Neural cell (in vitro differentiated cells): Measurements from ENCODE around the gene TEKT5. TPM values are rescaled to one million over a fixed set of nuclear protein-coding genes. Genes with fewer than 3 reads are reported as not detected.

Experiments used
- H2AFZ ChIP-seq: fragments of 200-600, 300-800 bp; sonication (generic), shearing (Covaris generic); 2 replicates; pipeline ENCODE4 v1.6.0; 2014; ENCODE audit warnings: low read depth, mild to moderate bottlenecking, antibody characterized with exemption, low read length, moderate library complexity
- H3F3A ChIP-seq: fragments of 200-600 bp; shearing (Covaris generic); 2 replicates; pipeline ENCODE4 v1.6.1; 2016; ENCODE audit warnings: mild to moderate bottlenecking, moderate library complexity, mixed read lengths, antibody characterized with exemption, low read length; ENCODE audit not compliant: insufficient read depth, poor library complexity, severe bottlenecking
- H3K27ac ChIP-seq: fragments of 200-600, 300-800 bp; sonication (generic), shearing (Covaris generic); 2 replicates; pipeline ENCODE4 v1.5.1; 2014; ENCODE audit warnings: mild to moderate bottlenecking, low read length, moderate library complexity
- H3K27me3 ChIP-seq: fragments of 300-800, 200-600 bp; sonication (generic), shearing (Covaris generic); 2 replicates; pipeline ENCODE4 v1.6.0; 2014; ENCODE audit warnings: mild to moderate bottlenecking, low read depth, low read length, moderate library complexity; ENCODE audit not compliant: insufficient read depth
- H3K36me3 ChIP-seq: fragments of 300-800, 200-600 bp; sonication (generic), shearing (Covaris generic); 2 replicates; pipeline ENCODE4 v1.5.1; 2014; ENCODE audit warnings: mild to moderate bottlenecking, antibody characterized with exemption, low read length, moderate library complexity; ENCODE audit not compliant: insufficient read depth
- H3K4me2 ChIP-seq: fragments of 300-800, 200-600 bp; sonication (generic), shearing (Covaris generic); 2 replicates; pipeline ENCODE4 v1.6.0; 2014; ENCODE audit warnings: mild to moderate bottlenecking, low read length
- H3K4me3 ChIP-seq: fragments of 300-800, 200-600 bp; sonication (generic), shearing (Covaris generic); 2 replicates; pipeline ENCODE4 v1.5.1; 2014; ENCODE audit warnings: mild to moderate bottlenecking, low read length, moderate library complexity
- H3K79me2 ChIP-seq: fragments of 200-600 bp; shearing (Covaris generic); replicated peaks from 2 replicates; pipeline ENCODE4 v1.6.0; 2014; ENCODE audit warnings: mild to moderate bottlenecking, low read length, moderate library complexity; ENCODE audit not compliant: insufficient read depth
- H3K9ac ChIP-seq: fragments of 300-800, 200-600 bp; sonication (generic), shearing (Covaris generic); 2 replicates; pipeline ENCODE4 v1.6.1; 2016; ENCODE audit warnings: mild to moderate bottlenecking, low read length, mixed read lengths
- H3K9me2 ChIP-seq: fragments of 200-600 bp; shearing (Covaris generic); 2 replicates; pipeline ENCODE4 v1.6.1; 2016; ENCODE audit warnings: mild to moderate bottlenecking, low read length, mixed read lengths; ENCODE audit not compliant: insufficient read depth
- H3K9me3 ChIP-seq: fragments of 200-600, 300-800 bp; sonication (generic), shearing (Covaris generic); 2 replicates; pipeline ENCODE4 v1.6.1; 2016; ENCODE audit warnings: mild to moderate bottlenecking, mixed run types, low read length, moderate library complexity, mixed read lengths
- H4K20me1 ChIP-seq: fragments of 200-600 bp; shearing (Covaris generic); 2 replicates; pipeline ENCODE4 v1.6.1; 2016; ENCODE audit warnings: mild to moderate bottlenecking, mixed run types; ENCODE audit not compliant: insufficient read depth
- CTCF ChIP-seq: fragments of 450-650 bp; IDR thresholded peaks from 2 replicates; pipeline ENCODE4 v1.5.1; 2014; ENCODE audit warnings: antibody characterized with exemption, mild to moderate bottlenecking, moderate library complexity; ENCODE audit not compliant: poor library complexity, severe bottlenecking
- EP300 ChIP-seq: fragments of 450-650 bp; conservative IDR thresholded peaks from 2 replicates; pipeline ENCODE4 v1.6.1; 2014; ENCODE audit warnings: antibody characterized with exemption, mild to moderate bottlenecking, moderate library complexity; ENCODE audit not compliant: poor library complexity, severe bottlenecking
- EZH2 ChIP-seq: fragments of 200-600, 300-800 bp; shearing (Covaris generic), sonication (generic); IDR thresholded peaks from 2 replicates; pipeline ENCODE4 v1.6.1; 2014; ENCODE audit warnings: antibody characterized with exemption, low read length, borderline replicate concordance, mild to moderate bottlenecking; ENCODE audit not compliant: insufficient read depth, poor library complexity, severe bottlenecking
- MXI1 ChIP-seq: fragments of 450-650 bp; conservative IDR thresholded peaks from 2 replicates; pipeline ENCODE4 v1.6.1; 2014; ENCODE audit warnings: antibody characterized with exemption, mild to moderate bottlenecking; ENCODE audit not compliant: poor library complexity, severe bottlenecking
- POLR2AphosphoS5 ChIP-seq: IDR thresholded peaks from 2 replicates; pipeline ENCODE4 v1.6.1; 2012
- RAD21 ChIP-seq: fragments of 450-650 bp; conservative IDR thresholded peaks from 2 replicates; pipeline ENCODE4 v1.6.1; 2014; ENCODE audit warnings: antibody characterized with exemption, mild to moderate bottlenecking, moderate library complexity
- SMC3 ChIP-seq: fragments of 450-650 bp; conservative IDR thresholded peaks from 2 replicates; pipeline ENCODE4 v1.6.1; 2014; ENCODE audit warnings: antibody characterized with exemption, mild to moderate bottlenecking, moderate library complexity; ENCODE audit not compliant: poor library complexity
- TAF1 ChIP-seq: IDR thresholded peaks from 2 replicates; pipeline ENCODE4 v1.6.1; 2012; ENCODE audit warnings: low read depth
- polyA plus RNA-seq: library from polyadenylated mRNA; depleted of rRNA; stranded (reverse); fragments of >200 nt; gene quantifications from 2 replicates; pipeline ENCODE4 v1.2.3, GENCODE V29; 2014
- TF ChIP-seq, protein P1 (sequence below): IDR thresholded peaks from 2 replicates; pipeline ENCODE4 v1.6.1; 2012; ENCODE audit warnings: borderline replicate concordance

TEKT5 gene
- polyA plus RNA-seq, 1 donor from 2014 or later, result not detected

DNA sequence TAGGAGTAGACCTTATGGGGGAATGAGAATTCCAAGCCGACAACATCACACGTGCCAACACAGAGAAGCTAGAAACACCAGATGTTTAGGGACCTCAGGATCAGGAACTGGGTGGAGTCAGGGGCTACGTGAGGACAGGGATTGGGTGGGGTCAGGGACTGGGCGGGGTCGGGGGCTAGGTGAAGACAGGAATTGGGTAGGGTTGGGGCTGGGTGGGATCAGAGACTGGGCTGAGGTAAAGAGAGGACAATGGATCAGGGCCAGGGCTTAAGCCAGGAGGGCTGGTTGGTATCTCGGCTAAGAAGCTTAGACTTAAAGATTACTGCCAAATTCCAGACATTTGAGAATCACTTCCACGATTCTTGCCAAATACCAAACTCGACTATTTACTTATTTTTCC lies 11.6 kb downstream of the TEKT5 start:
- Histone ChIP-seq H2AFZ (no peak overlapping the region), H3K9me2 (no peaks in the 10 kb centered on the region), H3K9me3 (no peaks in the 10 kb centered on the region), H3F3A (no peaks in the 10 kb centered on the region), H3K9ac (no peak overlapping the region), H3K79me2 (no peaks in the 10 kb centered on the region), H3K36me3 (no peaks in the 10 kb centered on the region), H3K4me3 (no peak overlapping the region), H3K27ac (no peak overlapping the region), H4K20me1 (no peaks in the 10 kb centered on the region), H3K4me2 (no peak overlapping the region), H3K27me3 (no peaks in the 10 kb centered on the region)
- no peak for TF ChIP-seq RAD21
- TF ChIP-seq CTCF, result no peak
- no peak for TF ChIP-seq SMC3
- TF ChIP-seq TAF1, result no peak
- TF ChIP-seq, protein P1, sequence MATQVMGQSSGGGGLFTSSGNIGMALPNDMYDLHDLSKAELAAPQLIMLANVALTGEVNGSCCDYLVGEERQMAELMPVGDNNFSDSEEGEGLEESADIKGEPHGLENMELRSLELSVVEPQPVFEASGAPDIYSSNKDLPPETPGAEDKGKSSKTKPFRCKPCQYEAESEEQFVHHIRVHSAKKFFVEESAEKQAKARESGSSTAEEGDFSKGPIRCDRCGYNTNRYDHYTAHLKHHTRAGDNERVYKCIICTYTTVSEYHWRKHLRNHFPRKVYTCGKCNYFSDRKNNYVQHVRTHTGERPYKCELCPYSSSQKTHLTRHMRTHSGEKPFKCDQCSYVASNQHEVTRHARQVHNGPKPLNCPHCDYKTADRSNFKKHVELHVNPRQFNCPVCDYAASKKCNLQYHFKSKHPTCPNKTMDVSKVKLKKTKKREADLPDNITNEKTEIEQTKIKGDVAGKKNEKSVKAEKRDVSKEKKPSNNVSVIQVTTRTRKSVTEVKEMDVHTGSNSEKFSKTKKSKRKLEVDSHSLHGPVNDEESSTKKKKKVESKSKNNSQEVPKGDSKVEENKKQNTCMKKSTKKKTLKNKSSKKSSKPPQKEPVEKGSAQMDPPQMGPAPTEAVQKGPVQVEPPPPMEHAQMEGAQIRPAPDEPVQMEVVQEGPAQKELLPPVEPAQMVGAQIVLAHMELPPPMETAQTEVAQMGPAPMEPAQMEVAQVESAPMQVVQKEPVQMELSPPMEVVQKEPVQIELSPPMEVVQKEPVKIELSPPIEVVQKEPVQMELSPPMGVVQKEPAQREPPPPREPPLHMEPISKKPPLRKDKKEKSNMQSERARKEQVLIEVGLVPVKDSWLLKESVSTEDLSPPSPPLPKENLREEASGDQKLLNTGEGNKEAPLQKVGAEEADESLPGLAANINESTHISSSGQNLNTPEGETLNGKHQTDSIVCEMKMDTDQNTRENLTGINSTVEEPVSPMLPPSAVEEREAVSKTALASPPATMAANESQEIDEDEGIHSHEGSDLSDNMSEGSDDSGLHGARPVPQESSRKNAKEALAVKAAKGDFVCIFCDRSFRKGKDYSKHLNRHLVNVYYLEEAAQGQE, result no peak
- no peak for TF ChIP-seq EP300
- TF ChIP-seq MXI1, result no peak
- TF ChIP-seq EZH2, result no peak
- TF ChIP-seq POLR2AphosphoS5, result no peak

- Histone ChIP-seq H3K79me2 (no peaks in the 10 kb centered on the region), H3K27me3 (no peaks in the 10 kb centered on the region), H3K4me3 (no peak overlapping the region), H3K4me2 (no peak overlapping the region), H3K36me3 (no peaks in the 10 kb centered on the region), H3K27ac (no peak overlapping the region), H2AFZ (no peak overlapping the region), H4K20me1 (no peaks in the 10 kb centered on the region), H3K9me2 (no peaks in the 10 kb centered on the region), H3K9me3 (no peaks in the 10 kb centered on the region), H3F3A (no peaks in the 10 kb centered on the region), H3K9ac (no peak overlapping the region)
- no peak for TF ChIP-seq TAF1
- TF ChIP-seq POLR2AphosphoS5, result no peak
- no peak for TF ChIP-seq MXI1
- TF ChIP-seq EP300, result no peak
- no peak for TF ChIP-seq SMC3
- no peak for TF ChIP-seq EZH2
- TF ChIP-seq, protein P1, result no peak
- TF ChIP-seq RAD21, result no peak
- no peak for TF ChIP-seq CTCF
These were observed 12.1 kb downstream of the TEKT5 start for GRCh38 chr16:10682604-10683003.
